Psoas muscle (tissue), 8 donors: Measurements from ENCODE around the gene IGSF8. TPM values are rescaled to one million over a fixed set of nuclear protein-coding genes. Genes with fewer than 3 reads are reported as not detected.

Experiments
- ATAC-seq, 4 donors: fragments of 200-7000 bp; cut with Tn5 transposase; one replicate each; pipeline ENCODE4 v1.9.1; 2020; ENCODE audit warnings: moderate library complexity in 3 of 4, mild to moderate bottlenecking in 2 of 4
- DNase-seq, 2 donors: peaks; one replicate each; pipeline ENCODE4 v3.0.0-alpha.2; 2020
- H3K27ac ChIP-seq: fragments of 200-600 bp; one replicate; pipeline ENCODE4 v1.8.0; 2022
- H3K27me3 ChIP-seq, 3 donors: fragments of 200-600 bp in 1 of 3; one replicate each; pipeline versions ENCODE4 v1.6.1 to v1.8.0; 2013 to 2022; ENCODE audit warnings: low read length in 2 of 3, mild to moderate bottlenecking in 2 of 3, moderate library complexity in 1 of 3; ENCODE audit not compliant: insufficient read depth in 3 of 3
- H3K36me3 ChIP-seq, 2 donors: fragments of 200-600 bp in 1 of 2; one replicate each; pipeline versions ENCODE4 v1.6.1 to v1.8.0; 2013 to 2022; ENCODE audit warnings: low read depth in 1 of 2, mild to moderate bottlenecking in 1 of 2, moderate library complexity in 1 of 2; ENCODE audit not compliant: insufficient read depth in 1 of 2
- H3K4me1 ChIP-seq: fragments of 200-600 bp; one replicate; pipeline ENCODE4 v1.8.0; 2022
- H3K4me3 ChIP-seq: fragments of 200-600 bp; one replicate; pipeline ENCODE4 v1.8.0; 2022; ENCODE audit warnings: mild to moderate bottlenecking
- H3K9me3 ChIP-seq: fragments of 200-600 bp; one replicate; pipeline ENCODE4 v1.8.0; 2022
- CTCF ChIP-seq: fragments of 200-600 bp; IDR thresholded peaks from one replicate; pipeline ENCODE4 v1.8.0; 2022; ENCODE audit warnings: antibody characterized with exemption
- WGBS, 3 donors: extraction: QIAGEN DNeasy Blood & Tissue Kit; methylation state at CpG; one replicate each; pipeline versions ENCODE4 v1.1.6 to v1.1.7; 2013; 5-methylcytosine and 5-hydroxymethylcytosine counted together
- intact Hi-C, 2 donors: fragments of 100-400 bp; cut with DNase I; formaldehyde crosslinking; loops; one replicate each; pipeline versions ENCODE4 v1.11.0 to v1.14.2; 2022
- polyA plus RNA-seq, 3 donors: library from polyadenylated mRNA; stranded (reverse); fragments of 200-250 nt; gene quantifications; one replicate each; pipeline ENCODE4 v1.2.3, GENCODE V29; 2013
- total RNA-seq, 4 donors: library from RNA; stranded (reverse); fragmentation: NEBNext Ultra II Directional in 2 of 4; extraction: Animal tissue kit (Norgen Biotek cat#: 25700) in 2 of 4; gene quantifications; one replicate each; pipeline versions ENCODE4 v1.2.1 to v1.2.4, GENCODE V29; 2021 to 2023
- donor health status: healthy with polysubstance abuse.
- donor health status: DM: no; HTN: no; CAD: no; lungs with moderate emphysema.
- donor health status: Bipolar disorder and iron deficiency.
- donor health status: healthy.
- donor health status: DM: yes; HTN: yes; CAD: no.
- donor health status: DM: no; HTN: no; CAD: no.
- donor health status: DM: no; HTN: no; CAD: no.
- donor health status: DM: yes; HTN: yes; CAD: no.

IGSF8 gene
- total and polyA plus RNA-seq, 7 donors, result 4.3 to 8.6 (median 6.4) TPM

GRCh38 chr1:160108888-160109662 lies 10.7 kb upstream of the IGSF8 start:
- H3K27me3 ChIP-seq, result no peaks in the 10 kb centered on the region
- peak; percentile 42 for TF ChIP-seq CTCF
- no peak overlapping the region for H3K27ac ChIP-seq
- H3K36me3 ChIP-seq, result no peaks in the 10 kb centered on the region
- no peak for ATAC-seq
- no peak for DNase-seq
- H3K9me3 ChIP-seq, result no peaks in the 10 kb centered on the region
- no peak overlapping the region for H3K4me3 ChIP-seq
- 44 to 50% (median 47%) methylated on average over 6 of the region's 6 CpGs for WGBS, 3 donors
- peaks cover 23% of the 10 kb centered on the region for H3K4me1 ChIP-seq
- intact Hi-C loops, result no loop called here

- WGBS, 3 donors, result 93 to 100% (median 96%) methylated on average over 1 of the region's 1 CpG
- Histone ChIP-seq H3K4me3 (no peak overlapping the region), H3K4me1 (peaks cover 11% of the 10 kb centered on the region), H3K36me3 (no peaks in the 10 kb centered on the region), H3K27me3 (no peaks in the 10 kb centered on the region), H3K9me3 (no peaks in the 10 kb centered on the region), H3K27ac (no peak overlapping the region)
- ATAC-seq (no peak), DNase-seq (peak in 1 of 2 donors; percentile 1)
- intact Hi-C loops, result no loop called here
- no peak for TF ChIP-seq CTCF
Measured at GRCh38 chr1:160107512-160107911, 9.1 kb upstream of the IGSF8 start.

- WGBS, 3 donors, result 94 to 97% (median 95%) methylated on average over 5 of the region's 5 CpGs
- intact Hi-C loops, result no loop called here
- Histone ChIP-seq H3K27me3 (no peaks in the 10 kb centered on the region), H3K27ac (no peak overlapping the region), H3K36me3 (no peaks in the 10 kb centered on the region), H3K9me3 (no peaks in the 10 kb centered on the region), H3K4me1 (peaks cover 18% of the 10 kb centered on the region), H3K4me3 (no peak overlapping the region)
- ATAC-seq (no peak), DNase-seq (peak in 1 of 2 donors; percentile 3)
- TF ChIP-seq CTCF, result no peak
Measured at GRCh38 chr1:160105155-160105554, 6.7 kb upstream of the IGSF8 start.

- H3K4me3 ChIP-seq, result no peak overlapping the region
- intact Hi-C loops, result loop anchor here in 1 of 2 donors (5.0 kb wide), 2 partner anchors 53 to 143 kb away; no protein-coding TSS in a partner anchor
- no peaks in the 10 kb centered on the region for H3K36me3 ChIP-seq
- peak overlapping the region; percentile 14 for H3K27ac ChIP-seq
- 57 to 62% (median 58%) methylated on average over 3 of the region's 3 CpGs for WGBS, 3 donors
- no peak for TF ChIP-seq CTCF
- DNase-seq, result no peak
- ATAC-seq, result no peak
- no peaks in the 10 kb centered on the region for H3K27me3 ChIP-seq
- peaks cover 13% of the 10 kb centered on the region for H3K4me1 ChIP-seq
- no peaks in the 10 kb centered on the region for H3K9me3 ChIP-seq
Measured at GRCh38 chr1:160104486-160104885, 6.1 kb upstream of the IGSF8 start.
